AG10803 (cell line): ENCODE measurements around the gene RTTN.

Source experiments
- DNase-seq: peaks from one replicate; pipeline ENCODE4 v3.0.0; 2010; ENCODE audit warnings: low read depth
- H3K4me3 ChIP-seq: 2 replicates; pipeline ENCODE4 v1.5.1; 2011; ENCODE audit warnings: mild to moderate bottlenecking, low read length, control low read depth
- CTCF ChIP-seq: conservative IDR thresholded peaks from 2 replicates; pipeline ENCODE4 v1.5.1; 2011; ENCODE audit warnings: mild to moderate bottlenecking, low read length, control low read depth, inconsistent platforms

Gene RTTN

GRCh38 chr18:70169747-70170146 is 35.7 kb downstream of the RTTN start:
- DNase-seq: no peak
- no peak for TF ChIP-seq CTCF
- H3K4me3 ChIP-seq: no peak overlapping the region

- DNase-seq: no peak
- TF ChIP-seq CTCF: no peak
- H3K4me3 ChIP-seq: peak overlapping the region; percentile 12
Observed at GRCh38 chr18:70166668-70167067, 38.8 kb downstream of the RTTN start.

- DNase-seq: no peak
Observed at GRCh38 chr18:70165936-70166335, 39.6 kb downstream of the RTTN start.

GRCh38 chr18:70160073-70160678 is 45.3 kb downstream of the RTTN start:
- H3K4me3 ChIP-seq: no peak overlapping the region
- no peak for DNase-seq
- TF ChIP-seq CTCF: no peak

More at GRCh38 chr18:70165936-70166335, 39.6 kb downstream of the RTTN start:
- no peak for TF ChIP-seq CTCF
- no peak overlapping the region for H3K4me3 ChIP-seq

- DNase-seq: no peak
- no peak overlapping the region for H3K4me3 ChIP-seq
- no peak for TF ChIP-seq CTCF
Observed at GRCh38 chr18:70158992-70159717, 46.3 kb downstream of the RTTN start.

- H3K4me3 ChIP-seq: no peak overlapping the region
- no peak for TF ChIP-seq CTCF
- DNase-seq: no peak
Observed at GRCh38 chr18:70156886-70157285, 48.6 kb downstream of the RTTN start.

- H3K4me3 ChIP-seq: no peak overlapping the region
- peak; percentile 85 for DNase-seq
- no peak for TF ChIP-seq CTCF
Observed at GRCh38 chr18:70154591-70155194, 50.8 kb downstream of the RTTN start.
